Measurements from ENCODE around the gene TADA1.

The TADA1 gene, protein sequence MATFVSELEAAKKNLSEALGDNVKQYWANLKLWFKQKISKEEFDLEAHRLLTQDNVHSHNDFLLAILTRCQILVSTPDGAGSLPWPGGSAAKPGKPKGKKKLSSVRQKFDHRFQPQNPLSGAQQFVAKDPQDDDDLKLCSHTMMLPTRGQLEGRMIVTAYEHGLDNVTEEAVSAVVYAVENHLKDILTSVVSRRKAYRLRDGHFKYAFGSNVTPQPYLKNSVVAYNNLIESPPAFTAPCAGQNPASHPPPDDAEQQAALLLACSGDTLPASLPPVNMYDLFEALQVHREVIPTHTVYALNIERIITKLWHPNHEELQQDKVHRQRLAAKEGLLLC

DNA sequence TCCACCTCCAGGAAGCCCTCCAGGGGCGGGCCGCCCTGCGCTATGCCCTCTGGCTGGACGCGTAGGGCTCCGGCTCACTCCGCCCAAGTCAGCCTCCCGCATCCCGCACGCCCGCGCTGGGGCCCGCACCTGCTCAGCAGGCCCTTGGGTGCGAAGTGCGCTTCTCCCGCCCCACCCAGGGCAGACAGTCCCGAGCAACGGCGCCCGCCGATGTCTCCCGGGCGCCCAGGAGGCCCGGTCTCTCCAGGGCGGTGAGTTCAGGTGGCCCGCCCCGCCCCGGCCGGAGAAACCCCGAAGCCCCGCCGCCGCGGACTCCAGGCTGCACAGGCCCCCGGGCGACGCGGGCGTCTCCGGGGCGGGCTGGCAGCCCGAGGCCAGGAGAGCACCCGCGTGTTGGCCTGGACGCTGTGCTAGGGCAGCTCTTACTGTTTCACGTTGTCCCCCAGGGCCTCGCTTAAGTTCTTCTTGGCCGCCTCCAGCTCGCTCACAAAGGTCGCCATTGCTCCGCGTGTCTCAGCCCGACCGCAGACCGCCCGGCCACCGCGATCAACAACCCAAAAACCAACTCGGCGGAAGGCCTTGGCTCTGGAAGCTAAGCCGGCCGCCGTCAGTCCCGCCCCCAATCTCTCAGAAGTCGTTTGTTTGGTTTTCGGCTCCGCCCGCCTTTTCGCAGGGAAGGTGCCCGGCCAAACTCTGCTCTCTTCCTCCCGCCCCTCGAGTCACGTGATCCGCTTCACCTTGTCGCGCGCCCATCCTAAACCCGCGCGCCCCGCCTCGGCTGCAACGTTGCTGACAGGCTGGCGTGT lies at the start of gene TADA1:
TADA1 (minus strand) TSS at position 531 of the 806 bp plus-strand sequence; CDS start at position 500, 31 bp downstream.
- DNase-seq = peak; percentile 99

DNA sequence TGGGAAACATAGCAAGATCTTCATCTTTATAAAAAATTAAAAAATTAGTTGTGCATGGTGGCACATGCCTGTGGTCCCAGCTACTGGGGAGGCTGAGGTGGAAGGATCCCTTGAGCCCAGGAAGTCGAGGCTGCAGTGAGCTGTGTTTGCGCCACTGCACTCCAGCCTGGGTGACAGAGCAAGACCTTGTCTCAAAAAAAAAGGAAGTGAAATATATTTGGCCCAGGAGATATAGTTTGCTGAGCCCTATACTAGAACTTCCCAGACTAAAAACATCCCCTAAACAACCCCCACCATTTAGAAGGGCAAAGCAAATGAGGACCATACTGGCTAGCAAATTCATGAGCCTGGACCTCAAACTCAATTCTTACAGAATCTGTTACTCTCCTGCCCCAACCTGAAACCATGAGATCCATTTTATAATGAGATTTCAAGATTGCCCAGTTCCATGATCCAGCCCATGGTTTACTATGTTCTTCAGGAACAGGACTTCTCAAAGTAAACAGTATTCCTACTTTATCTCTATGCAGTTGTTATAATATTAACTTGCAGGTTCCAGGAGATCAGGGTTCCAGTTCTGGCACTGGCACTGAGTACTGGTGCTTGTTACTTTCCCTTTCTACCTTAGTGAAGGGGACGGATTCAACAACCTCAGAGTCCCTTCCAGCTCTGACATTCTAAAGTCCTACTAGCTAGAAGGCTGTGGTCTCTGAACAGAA lies 48.9 kb upstream of the TADA1 start:
- no peak for DNase-seq

DNA sequence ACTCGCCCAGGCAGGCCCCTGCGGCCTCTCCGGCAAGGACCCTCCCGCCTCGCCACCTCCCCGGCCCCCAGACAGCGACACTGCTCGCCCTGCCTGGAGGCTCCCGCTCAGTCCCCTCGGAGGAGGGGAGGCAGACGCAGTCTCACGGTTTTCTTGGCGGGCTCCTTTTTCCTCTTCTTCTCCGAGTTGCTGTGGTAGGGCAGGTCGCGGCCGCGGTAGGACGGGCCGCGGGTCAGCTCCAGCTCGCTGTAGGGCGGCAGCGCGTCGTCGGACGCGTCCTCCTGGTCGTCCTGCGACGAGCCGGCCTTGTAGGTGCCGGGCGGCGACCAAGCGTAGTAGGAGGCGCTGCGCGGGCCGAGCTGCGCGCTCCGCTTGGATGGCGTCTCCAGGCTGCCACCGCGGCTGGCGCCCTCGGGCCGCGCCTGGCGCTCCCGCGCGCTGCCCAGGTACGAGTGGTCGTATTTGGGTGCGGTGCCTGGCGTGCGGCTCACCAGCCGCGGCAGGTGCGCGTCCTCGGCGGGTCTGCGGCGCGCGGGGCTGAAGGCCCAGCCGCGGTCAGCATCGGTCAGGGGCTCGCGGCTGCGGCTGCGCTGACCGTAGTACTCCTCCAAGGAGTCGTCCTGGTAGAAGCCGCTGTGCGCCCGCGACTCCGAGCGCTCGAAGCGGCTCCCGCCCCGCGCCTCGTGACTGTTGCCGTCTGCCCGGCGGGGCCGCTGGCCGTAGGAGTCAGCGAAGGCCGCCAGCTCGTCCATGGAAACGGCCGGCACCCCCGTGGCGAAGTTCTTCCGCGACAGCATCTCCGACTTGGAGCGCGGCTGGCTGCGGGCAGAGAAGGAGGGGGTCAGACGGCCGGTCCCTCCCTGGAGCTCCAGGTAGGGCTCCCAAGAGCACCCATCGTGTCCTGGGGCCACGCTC lies 44.8 kb upstream of the TADA1 start:
- no peak for DNase-seq

DNA sequence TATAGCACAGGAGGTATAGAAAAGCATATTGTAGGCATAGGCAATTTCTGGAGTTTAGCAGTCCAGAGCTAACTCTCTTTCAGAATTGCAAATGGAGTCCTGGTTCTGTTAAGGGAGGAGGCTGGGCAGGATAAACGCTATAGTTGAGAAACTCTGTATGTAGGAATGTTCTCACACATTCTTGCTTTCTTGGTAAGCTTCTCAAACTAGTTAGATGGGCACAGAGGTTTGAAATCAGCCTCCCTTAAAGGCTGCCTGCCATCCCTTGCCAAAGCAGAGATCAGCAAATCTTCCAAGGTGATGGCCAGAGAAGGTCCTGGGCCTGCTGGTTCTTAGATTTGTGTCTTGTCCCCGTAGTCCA lies 42.9 kb upstream of the TADA1 start:
- no peak for DNase-seq

DNA sequence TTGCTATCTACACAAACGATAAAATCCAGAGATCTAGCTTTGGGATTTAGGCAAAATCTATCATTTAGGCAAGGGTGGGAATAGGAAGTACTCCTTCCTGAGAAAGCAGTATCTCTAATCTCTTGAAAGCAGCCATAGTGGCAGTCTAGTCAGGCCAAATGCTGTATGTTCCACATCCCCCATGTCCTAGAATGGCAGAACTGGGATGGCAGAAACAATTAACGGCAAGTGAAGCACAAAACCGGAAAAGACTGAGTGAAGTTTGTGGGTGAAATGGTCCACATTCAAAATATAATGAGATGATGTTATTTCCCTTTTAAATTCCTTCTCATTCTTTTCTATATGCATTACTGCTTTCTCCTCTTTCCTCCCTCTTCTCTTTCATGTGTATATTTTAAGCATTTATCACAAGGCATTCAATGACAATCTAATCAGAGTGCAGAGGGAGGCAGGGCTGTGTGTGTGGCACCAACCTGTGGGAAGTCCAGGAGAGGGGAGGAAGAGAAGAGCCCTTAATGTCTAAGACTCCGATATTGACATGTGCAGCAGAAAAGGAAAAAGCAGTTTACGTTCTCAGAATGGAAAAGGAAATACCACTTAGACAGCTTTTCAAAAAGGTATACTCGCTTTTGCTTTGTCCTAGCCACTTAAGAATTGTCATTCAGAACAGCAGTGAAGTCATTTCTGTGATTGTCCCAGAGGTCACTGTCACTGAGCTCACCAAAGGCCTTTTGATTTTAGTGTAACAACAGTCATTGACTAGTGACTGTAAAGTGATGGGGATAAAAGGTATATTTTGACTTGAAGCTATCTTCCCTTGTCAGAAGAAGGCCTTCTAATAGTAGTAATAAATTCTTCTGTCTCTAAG lies 42.3 kb upstream of the TADA1 start:
- DNase-seq = no peak

DNA sequence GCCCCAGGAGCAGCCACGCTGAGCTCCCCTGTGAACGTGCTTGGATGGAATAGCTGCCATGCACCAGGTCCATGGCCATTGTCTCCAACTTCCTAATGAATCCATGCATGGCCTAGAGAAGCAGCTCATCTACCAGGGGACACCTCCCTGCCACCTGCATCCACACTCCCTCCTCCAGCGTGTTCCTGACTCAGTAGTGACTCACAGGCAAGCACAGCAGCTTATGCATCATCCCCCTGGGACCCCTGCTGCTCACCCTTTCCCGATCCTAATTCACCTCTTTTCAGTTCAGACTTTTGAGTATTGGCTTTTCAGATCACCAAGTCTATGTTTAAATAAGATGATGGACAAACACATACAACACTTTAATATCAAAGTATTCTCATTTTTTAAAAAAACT lies 39.9 kb upstream of the TADA1 start:
- DNase-seq = no peak

DNA sequence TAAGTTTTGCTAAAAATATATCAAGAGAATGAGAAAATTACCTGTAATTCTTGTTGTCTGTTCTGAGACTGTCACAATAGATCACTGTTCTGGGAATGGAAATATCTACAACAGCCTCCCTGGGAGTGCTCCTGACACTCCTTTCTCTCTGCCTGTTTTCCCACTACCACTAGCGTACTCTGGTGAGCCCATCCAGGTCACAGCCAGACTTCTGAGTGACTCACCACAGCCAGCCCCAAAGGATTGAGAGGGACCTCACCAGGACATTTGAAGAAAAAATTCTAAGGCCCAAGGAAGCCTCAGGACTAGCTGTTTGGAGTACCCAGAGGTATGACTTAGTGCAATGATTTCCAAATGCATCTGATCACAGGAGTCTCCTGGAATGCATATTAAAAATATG lies 39.0 kb upstream of the TADA1 start:
- DNase-seq = no peak

DNA sequence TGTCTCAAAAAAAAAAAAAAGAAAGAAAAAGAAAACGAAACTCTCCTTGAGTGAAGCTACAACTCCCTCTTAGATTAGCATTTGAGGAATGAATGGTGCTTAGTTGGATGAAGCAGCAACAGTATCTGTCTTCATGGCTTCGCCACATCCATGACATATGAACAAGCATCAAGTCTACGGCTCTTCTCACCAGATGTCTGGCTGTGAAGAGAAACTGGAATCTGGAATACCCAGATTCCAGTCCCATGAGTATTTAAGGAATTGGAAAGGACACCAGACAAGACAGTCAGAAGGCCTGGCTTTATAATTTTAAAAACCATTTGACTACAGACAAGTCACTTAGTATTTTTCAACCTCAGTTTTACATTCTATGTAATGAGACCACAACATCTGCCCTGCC lies 38.0 kb upstream of the TADA1 start:
- DNase-seq = no peak

DNA sequence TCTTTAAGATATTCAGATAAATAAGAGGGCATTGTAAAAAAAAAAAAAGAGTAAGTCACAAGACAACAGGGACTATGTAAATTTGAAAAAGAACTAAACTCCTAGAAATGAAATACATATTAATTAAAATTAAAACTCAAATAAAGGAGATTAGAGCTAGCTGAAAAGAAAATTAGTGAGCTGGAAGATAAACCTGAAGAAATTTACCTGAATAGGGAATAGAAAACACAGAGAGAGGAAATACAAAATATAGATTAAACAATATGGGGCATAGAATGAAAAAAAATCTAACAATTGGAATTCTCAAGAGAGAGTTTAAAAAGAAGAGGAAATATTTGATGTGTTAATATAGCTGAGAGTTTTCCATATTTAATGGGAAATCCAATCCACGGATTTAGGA lies 35.6 kb upstream of the TADA1 start:
- no peak for DNase-seq

DNA sequence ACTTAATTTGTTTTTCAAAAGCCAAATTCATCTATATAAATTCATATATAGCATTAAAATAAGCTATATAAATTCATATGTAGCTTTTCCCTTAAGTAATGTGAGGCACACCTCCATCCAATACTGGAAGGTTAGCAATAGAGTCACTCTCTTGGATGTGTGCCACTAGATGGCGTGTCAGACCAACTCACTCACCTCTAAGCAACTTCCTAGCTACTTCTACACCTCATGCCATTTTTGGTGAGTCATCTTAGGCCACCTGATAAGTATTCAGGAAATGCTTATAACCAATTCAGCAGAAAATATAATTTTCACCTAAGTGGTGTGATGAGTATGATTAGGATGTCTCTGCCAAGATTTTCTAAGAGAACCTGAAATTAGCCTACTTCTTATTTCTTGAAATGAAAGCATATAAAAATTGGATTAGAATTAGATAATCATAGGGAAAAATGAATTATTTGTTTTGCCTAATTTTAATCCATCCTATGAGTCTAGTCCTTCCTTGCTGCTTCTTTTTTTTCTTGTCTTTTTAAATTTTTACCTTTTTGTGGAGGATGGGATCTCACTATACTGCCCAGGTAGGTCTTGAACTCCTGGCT lies 34.4 kb upstream of the TADA1 start:
- DNase-seq = peak; percentile 59

DNA sequence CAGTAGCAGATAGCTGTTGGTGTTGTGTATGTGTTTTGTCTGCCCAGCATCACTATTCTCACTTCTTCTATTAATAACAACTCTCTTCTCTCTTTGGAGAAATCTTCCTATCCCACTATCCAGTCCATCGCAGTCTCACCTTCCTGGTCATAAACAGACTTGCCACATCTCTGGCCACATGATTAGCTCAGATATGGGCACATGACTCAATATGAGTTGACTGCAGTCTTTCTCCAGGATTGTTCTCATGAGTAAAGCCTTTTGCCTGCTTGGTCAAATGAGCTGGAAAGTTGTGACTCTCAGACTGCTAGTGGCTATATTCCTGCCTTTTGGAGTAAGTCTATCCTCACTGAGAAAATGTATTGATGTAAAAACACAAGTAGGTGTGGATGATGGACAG lies 32.9 kb upstream of the TADA1 start:
- DNase-seq = no peak

DNA sequence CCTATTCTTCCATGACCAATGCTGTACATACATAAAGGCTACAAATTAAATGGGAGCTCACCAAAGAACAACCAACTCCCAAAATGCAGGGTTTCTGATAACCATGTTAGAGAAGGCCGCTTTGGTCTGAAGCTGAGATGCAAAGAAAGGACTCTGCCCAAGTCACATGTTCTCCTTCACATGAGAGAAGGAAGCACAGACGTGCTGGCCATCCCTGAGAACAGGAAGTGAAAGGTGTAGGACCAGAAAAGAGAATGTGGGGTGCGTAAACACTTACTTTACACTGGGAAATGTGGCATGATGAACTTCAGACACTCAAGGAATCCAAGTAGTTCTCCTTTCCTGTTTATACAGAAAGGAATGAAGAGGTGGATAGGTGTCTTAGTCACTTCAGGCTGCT lies 31.7 kb upstream of the TADA1 start:
- no peak for DNase-seq

DNA sequence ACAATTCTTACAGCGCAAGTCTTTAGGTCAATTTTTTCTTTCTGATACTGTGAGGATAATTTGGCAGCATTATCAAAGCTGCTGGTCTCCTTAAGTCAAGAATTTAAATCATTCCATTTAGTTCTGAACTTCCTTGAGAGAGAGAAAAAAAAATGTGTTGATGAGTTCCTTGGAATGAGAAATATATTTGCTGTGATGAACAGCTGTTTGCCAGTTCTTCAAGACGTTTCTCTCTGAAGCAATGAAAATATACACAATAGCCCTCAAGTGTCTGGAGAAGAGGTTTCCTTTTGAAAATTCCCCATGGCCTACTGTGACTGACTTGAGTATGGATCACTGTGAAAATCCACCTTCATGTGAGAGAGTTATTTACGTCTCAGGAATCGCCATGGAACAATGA lies 31.0 kb upstream of the TADA1 start:
- DNase-seq = no peak

DNA sequence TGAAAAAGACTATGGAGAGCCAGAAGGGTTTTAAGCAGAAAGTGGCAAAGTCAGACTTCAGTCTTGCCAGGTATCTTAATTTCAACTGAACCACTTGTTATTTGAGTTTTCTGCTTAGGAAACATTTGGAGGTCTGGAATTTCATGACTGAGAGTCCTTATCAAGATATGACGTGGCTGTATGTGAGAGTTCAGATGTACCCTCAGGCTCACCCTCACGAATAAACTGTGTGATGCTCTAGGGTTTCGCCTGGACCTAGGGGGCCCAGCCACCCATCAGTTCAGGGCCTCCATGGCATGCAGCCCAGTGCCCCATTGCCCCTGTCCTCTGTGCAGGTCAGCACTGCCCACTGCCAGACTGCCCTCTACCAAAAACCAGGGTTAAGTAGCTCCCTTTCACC lies 30.6 kb upstream of the TADA1 start:
- no peak for DNase-seq

DNA sequence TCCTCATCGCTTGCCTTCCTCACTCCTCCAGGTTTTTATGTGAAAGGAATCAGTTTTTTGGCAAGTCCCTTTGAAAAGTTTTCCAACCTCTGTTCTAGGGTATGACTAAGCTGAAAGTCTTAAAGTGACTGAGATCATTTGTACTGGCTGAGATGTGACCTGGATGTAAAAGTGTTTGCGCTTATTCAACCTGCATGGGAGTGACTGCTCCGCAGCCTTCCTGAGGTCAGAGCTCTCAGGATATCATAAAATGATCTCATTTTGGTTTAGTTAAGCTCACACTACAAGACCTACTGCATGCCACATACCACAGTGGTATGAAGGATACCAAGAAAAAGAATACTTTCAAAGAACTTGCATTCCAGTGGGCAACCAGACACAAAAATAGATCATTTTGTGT lies 29.8 kb upstream of the TADA1 start:
- DNase-seq = no peak

DNA sequence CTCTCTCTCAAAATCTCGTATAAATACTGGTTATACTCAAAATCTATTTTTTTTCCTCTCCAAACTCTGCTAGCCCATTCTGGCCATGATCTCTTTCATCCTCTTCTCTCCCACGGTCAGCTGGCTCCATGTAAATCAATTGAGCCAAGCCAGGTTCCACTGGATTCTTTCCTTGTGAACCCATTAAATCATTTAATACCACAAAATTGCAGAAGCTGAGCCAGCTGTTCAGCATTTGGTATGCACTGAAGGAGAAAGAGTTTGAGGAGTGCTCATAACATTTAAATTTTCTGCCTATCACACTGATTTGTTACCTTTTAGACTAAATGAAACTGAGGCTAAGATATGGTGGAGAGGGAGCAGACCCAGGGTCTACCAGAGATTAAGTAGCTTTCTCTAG lies 29.1 kb upstream of the TADA1 start:
- DNase-seq = no peak

DNA sequence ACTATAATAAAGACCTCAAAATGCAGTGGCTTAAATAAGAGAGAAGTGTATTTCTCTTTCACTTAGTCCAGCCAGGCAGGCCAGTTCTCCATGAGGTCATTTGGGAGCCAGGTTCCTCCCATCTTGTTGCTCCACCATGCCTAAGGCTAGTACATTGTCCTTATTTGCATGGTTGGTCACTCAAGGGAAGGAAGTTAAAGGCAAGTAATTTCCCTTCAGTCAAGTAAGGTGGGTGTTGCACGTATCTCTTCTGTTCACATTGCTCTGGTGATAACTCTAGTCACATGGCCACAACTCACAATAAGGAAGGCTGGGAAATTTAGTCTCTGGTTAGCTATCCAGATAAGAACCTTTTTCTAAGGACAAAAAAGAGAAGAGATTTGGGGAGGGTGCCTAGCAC lies 27.2 kb upstream of the TADA1 start:
- no peak for DNase-seq

DNA sequence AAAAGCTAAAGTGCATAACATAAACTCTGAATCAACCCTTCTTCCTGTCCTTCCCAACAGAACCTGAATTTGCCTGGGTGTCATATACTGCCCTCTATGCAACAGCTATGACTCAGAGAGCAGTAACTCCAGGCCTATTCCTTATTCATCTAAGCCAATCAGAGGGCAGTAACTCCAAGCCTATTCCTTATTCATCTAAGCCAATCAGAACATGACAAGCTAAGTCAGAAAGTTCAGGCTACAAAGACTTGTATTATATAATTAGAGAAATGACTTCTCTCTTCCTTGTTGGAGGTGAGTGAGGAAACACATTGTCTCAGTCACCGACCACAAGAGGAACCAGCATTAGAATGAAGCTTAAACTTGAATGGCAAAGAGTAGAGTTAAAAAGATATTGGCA lies 26.2 kb upstream of the TADA1 start:
- no peak for DNase-seq

DNA sequence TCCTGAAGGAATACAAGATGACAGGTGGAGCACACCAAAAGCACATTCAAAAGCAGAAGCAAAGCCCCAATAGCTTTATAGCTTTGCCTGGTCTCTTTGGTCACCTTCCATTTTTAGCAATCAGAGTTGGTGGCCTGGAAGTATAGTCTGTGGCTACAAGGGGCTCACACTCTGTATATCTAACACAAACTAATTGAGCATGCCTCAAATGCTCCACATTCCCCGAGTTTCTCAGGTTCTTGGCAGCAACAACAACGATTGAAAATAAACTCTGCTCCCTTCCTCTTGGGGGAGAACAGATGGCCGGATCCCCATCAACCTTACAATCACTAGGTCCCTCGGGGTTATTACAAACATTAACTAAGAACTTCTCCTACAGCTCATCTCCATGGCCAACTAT lies 24.9 kb upstream of the TADA1 start:
- DNase-seq = no peak

DNA sequence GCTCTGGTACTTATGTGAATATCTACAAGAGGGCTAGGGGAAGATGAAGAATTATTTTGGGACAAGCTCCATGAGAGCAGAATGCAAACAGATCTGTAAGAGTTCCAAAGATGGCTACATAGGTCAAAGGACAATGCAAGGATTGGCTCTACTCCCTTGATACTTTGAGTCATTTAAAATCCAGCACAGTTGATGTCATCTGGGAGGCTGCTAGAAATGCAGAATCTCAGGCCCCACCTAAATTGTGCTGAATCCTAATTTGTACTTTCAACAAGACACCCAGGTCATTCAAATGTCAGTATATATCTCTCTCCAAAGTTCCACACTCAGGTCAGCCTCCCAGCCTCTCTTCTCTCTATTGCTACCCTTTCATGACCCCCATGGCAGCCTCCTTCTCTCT lies 23.7 kb upstream of the TADA1 start:
- DNase-seq = no peak

DNA sequence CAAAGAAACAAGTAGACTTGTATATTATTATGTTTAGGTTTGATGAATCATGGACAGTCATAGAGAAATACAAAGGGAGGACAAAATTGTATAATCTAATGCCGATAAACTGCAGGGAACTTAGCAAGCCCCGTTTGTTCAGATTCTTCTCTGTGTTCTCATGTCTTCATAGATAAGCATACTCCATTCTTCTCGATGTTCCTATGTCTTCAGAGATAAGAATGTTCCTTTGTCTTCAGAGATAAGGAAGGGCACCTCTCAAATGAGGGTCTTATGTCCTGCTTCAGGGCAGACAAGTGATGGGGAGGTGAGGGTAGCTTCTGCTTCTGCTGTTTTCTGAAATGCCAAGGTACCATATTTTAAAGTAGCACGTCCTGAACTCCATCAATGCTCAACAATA lies 19.7 kb upstream of the TADA1 start:
- DNase-seq = no peak

Data from NCI-H2171 (cell line).